ENCODE results near the gene NLRP1.

Gene NLRP1

DNA sequence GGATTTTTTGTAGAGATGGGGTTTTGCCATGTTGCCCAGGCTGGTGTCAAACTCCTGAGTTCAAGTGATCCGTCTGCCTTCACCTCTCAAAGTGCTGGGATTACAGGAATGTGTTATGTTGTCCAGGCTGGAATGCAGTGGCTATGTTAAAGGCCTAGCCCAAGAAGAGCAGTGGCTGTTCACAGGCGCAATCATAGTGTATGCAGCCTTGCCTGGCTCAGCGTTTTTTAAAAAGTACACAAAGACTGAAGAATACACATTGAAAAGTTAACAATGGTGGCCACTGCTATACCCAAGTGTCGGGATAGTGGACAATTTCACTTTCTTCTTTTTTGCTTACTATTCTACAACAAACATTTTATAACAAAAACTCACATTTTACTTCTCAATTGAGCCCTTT, 105.3 kb downstream of the NLRP1 start:
- DNase-seq (ENCODE audit: low read depth in 3 of 3) = no peak

DNA sequence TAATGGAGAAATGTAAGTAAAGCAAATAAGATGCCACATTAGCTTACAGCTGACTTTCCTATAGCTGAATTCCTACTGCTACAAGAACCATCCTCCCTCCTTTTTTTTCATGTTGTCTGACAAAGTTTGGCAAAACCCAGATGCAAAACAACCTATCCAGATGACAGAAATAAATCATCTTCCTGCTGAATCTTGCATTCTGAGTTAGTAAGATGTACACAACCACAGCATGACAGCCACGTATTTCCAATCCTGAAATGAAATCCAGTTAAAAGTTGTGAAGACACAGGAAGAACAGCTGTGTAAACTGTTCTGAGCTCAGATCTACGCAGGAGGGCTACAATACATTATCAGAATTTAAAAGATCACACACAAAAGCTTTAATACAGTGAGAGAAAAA, 110.4 kb downstream of the NLRP1 start:
- no peak for DNase-seq (ENCODE audit: low read depth in 3 of 3)

GRCh38 chr17:5472511-5472910, 111.8 kb downstream of the NLRP1 start:
- DNase-seq (ENCODE audit: low read depth in 3 of 3) = no peak

DNA sequence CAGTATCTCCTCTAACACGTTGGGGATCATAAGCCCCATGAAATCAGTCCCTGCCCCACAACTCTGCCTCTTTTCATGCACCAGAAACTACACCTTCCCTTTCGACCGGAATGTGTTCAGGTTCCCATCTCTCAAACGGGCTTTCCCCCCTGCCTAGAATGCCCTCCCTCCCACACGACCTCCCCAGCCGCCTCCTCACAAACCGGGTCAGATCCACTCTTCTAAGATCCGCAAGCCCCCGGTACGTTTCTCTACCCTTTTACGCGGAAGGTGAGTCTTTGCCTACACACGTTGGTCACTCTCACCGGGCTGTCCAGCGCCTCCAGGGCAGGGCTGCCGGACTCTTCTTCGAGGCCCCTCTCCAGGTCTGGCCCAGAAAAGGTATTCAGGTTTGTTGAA, 116.2 kb downstream of the NLRP1 start:
- DNase-seq (ENCODE audit: low read depth in 3 of 3) = peak; percentile 6 to 14 (median 7)

- DNase-seq (ENCODE audit: low read depth in 3 of 3) = no peak
Observed at GRCh38 chr17:5467416-5467815, 116.9 kb downstream of the NLRP1 start.

- no peak for DNase-seq (ENCODE audit: low read depth in 3 of 3)
Observed at GRCh38 chr17:5466295-5466694, 118.0 kb downstream of the NLRP1 start.

DNA sequence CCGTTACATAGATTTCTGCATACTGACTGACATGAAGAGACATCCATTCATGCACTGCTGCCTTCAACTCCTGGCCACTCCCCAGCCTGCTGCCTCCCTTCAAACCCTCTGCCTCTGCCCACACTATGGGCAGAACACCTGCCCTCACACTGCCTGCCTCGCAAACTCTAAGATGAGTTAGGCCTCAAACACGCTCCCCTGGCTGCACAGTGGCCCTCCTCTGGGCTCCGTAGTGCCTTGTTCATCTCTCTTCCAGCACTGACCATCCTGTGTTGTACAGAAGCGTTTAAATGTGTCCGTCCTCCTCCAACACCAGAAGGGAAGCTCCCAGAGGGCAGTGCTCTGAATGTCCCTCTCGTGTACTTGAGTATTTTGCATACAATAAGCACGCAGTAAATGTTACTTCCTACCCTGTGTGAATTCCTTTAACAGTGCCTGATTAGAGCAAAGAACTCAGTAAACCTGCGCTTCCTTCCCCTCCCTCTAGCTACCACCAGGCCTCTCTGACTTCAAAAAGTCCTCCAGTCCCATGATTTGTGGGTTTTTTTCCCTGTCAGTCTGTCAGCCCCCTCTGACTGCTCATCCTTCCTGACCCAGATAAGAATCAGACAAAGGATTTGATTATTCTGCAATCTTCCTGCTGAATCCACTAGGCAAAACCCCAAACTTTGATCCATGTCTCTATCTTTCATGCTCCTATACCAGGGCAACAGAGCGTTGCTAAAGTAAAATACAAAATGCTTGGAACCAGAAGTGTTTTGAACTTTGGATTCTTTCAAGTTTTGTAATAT, 119.4 kb downstream of the NLRP1 start:
- no peak for DNase-seq (ENCODE audit: low read depth in 3 of 3)
